NK-92 treated with Interleukin-12 subunit alpha and Interleukin-12 subunit beta, amount 100 ng/mL, for 24 hours (cell line): ENCODE results near the gene ATP2C1.

Source experiments
- DNase-seq: peaks from one replicate; lab custom pipeline; 2025; lab: John Stamatoyannopoulos, UW

Gene ATP2C1

DNA sequence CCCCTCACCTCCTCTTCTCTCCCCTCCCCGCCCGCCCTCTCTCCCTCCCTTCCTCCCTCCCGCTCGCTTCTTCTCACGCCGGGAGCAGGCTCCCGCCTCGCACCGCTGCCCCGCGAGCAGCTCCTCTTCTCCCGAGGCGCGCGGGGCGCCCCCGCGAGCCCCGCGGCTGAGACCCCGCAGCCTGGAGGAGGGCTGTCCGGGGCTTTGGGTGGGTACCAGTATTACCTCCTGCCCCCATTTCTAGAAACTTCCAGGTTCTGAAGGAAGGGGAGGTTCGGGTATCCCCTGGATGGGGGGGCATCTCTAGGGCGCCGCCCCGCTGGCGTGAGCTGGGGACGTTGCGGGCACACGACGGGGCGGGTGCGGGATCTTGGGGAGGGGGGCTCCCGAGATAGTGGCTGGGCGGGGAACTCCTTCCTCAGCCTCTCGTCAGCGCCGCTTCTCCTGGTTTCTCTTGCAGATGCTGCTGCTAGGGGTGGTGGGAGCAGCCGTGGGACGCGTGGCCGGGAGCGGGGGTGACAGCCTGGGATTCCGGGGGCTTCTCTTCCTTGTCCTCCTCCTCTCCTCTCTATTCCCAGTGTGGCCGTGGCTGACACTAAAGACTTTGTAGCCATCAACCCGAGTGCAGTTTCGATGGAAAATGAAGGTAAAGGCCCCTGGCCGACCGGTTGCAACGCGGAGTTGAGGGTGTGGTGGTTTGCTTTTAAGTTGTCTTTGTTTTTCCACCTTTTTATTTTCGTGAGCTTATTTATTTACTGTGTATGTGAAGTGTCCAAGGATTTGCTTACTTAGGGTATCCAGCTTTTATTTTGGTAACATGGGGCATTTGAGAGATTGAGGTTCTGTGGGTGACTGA lies 474 bp downstream of the ATP2C1 start:
- peak; percentile 47 for DNase-seq

DNA sequence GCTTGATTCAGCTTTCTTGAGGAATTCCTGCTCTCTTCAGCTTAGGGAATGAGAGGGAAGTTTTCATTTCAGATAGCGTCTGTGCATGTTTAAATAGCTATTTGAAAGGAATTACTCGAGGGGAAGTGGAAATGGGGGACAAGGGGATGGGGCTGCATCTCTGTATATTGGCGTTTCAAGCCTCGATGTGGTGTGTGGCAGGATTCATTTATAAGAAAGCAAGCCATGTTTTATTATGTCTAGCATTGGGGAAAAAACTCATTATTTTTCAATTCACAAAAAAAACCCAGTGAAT lies 1.0 kb downstream of the ATP2C1 start:
- no peak for DNase-seq

DNA sequence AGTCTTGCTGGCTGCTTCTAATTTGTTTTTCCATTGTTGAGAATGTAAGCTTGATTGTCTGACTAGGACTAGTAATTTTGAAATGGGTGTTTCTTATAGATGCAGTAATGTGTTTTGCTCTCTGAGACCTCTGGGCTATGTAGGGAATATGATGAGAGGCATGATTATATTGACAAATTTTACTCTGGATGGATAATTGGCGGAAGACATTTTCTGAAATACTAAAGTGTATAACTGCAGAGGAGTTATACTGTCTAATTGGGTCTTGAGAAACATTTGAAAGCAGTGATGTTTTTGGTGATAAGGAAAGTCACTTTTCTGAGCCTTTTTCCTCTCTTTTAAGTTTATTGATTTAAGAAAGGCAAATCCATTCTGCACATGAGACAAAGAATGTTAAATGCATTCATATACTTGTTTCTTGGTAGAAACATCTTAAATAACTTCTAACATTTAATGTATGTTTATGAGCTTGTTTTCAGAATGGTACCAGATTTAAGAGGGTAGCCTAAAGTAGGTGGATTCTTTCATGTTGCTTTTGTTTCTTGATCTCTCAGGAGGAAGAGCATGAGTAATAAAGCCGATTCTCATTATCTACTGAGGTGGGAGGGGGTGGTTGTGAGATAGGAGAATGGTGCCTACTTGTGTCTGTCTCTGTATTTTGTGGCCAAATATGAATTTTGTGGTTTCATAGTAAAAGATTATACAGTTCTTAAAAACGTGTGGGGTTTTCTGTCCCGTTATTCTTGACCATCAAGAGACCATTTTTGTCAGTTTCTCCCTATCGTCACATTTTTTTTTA lies 2.0 kb downstream of the ATP2C1 start:
- no peak for DNase-seq

GRCh38 chr3:130897316-130897715 lies 3.4 kb downstream of the ATP2C1 start:
- no peak for DNase-seq

- no peak for DNase-seq
These were observed 7.1 kb downstream of the ATP2C1 start for GRCh38 chr3:130900959-130901358.

DNA sequence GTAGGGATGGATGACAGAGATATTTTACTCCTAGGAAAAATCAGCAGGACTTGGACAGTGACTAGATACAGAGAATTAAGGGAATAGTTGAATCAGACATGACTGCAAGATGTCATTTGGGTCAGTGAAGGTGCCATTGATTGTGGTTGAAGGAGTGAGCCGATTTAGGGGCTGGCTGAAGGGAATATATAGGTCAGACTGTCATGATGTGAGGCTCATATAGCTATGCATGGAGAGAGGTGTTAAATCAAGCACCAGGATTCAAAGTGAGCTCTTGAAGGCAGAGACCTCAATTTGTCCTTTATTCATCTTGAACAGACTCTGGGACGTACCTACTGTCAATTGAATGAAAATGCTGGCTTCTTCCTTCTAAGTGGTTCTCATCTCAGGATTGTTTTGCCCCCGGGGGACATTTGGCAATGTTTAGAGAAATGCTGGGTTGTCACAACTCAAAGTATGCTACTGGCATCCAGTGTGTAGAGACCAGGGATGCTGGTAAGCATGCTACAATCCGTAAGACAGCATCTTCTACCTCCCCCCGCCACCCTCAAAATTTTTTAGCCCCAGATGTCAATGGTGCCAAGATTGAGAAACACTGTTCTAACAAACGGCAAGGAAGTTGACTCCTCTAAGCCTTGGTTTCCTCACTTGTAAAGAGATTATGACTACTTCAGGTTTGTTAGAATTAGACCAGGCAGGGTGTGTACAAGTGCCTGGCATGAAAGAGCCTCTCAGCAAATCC lies 7.8 kb downstream of the ATP2C1 start:
- DNase-seq: no peak

DNA sequence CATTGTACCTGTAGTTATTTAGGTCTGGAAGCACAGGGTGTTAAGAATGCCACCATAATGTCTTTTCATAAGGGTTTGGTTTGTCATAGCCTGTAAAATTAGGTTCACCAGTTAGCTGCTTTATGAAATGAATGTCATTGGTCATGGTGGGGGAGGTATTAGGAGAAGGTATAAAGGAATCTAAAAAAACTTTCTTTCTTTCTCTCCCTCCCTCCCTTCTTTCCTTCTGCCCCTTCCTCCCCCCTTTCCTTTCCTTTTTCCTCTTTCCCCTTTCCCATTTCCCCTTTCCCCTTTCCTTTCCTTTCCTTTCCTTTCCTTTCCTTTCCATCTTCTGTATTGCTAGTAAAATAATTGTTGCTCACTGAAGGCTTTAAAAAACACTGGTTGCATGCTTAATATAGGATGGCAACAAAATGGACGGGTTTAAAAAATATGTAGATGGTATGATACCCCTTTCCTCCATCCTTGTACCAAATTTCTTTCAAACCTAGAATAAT lies 9.6 kb downstream of the ATP2C1 start:
- DNase-seq: no peak

DNA sequence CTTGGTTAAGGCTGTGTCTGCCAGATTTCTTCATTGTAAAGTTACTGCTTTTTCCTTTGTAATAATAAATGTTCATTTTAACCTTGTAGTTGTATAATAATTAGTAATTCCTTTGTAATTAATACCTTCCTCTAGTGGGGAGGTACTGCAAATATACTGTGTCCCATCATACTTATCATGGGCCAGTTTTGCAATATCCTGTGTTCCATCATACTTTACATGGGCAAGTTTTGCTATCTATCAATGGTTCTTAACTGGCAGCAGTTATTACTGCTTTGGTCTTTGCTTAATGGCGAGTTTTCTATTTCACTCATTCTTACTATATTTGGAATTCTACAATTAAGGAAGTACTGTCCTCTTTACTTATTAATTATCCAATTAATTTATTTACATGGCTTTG lies 10.6 kb downstream of the ATP2C1 start:
- no peak for DNase-seq

DNA sequence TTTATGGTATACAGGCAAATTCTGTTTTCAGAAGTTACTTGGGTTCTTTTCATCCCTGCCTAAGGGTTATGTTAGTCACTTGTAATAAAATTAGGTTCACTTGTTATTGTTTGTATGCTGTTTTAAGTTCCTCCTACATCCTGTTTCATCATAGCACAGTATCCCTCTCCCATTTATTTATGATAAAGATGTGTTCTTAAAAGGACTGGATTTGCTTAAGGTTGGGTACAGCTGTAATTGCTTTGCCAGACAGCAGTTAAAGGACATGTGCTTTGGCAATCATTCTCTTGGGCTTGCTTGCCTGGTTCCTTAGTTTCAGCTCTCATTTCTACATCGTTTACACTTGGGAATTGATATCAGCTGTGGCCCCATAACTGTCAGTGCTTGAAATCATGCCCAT lies 11.7 kb downstream of the ATP2C1 start:
- DNase-seq: no peak

DNA sequence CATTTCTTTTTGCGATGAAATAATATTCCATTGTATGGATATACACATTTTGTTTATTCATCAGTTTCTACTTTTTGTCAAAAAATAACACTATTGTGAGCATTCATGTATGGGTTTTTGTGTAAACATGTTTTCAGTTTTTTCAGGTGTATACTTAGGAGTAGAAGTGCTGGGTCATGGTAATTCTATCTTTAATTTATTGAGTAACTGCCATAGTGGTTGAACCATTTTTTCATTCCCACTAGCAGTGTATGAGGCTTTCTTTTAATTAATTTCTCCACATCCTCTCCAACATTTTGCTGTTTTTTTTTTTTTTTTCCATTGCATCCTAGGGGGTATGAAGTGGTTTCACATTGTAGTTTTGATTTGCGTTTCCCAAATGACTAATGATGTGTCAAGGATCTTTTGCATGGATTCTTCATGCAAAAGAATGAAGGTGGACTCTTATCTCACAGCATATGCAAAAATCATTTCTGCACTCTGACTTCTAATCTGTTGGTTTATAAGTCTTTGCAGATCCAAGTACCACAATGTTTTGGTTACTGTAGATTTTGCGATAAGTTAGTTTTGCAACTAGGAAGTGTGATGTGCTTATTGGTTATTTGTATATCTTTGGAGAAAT lies 12.6 kb downstream of the ATP2C1 start:
- no peak for DNase-seq

DNA sequence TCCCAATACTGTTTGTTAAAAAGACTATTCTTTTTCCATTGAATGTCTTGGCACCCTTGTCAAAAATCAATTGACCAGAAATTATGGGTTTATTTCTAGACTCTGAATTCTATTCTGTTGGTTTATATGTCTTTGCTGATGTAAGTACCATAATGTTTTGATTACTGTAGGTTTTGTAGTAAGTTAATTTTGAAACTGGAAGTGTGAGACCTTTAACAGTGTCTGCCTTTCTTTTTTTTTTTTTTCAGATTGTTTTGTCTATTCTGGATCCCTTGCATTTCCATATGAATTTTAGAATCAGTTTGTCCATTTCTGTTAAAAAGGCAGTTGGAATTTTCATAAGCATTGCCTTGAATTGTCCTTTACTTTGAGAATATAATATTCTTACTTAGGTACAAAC lies 13.6 kb downstream of the ATP2C1 start:
- no peak for DNase-seq

- DNase-seq: no peak
These were observed 14.1 kb downstream of the ATP2C1 start for GRCh38 chr3:130907966-130908365.

GRCh38 chr3:130915567-130916292 lies 21.8 kb downstream of the ATP2C1 start:
- DNase-seq: no peak

- no peak for DNase-seq
These were observed 22.8 kb downstream of the ATP2C1 start for GRCh38 chr3:130916507-130917167.

- no peak for DNase-seq
These were observed 24.4 kb downstream of the ATP2C1 start for GRCh38 chr3:130918328-130918727.

- DNase-seq: no peak
These were observed 31.7 kb downstream of the ATP2C1 start for GRCh38 chr3:130925628-130926027.

DNA sequence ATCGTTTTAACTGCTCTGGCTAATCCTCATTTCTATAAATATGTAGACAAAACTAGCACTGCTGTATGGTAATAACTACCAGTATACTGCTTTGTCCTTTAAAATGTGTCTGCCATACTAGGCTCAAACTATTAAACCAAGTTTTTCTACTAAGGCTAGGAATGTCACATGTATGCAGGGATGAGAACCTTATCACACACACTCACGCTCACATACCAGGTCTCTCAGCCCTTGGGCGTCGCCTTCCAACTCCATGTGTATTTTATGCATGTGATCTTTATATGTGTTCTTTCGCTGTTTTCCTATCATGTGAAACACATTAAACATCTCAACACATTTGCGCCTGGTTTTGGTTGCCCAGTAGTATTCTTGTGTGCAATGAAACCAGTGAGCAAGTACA lies 32.6 kb downstream of the ATP2C1 start:
- DNase-seq: no peak

- DNase-seq: no peak
These were observed 35.9 kb downstream of the ATP2C1 start for GRCh38 chr3:130929804-130930203.

- no peak for DNase-seq
These were observed 39.1 kb downstream of the ATP2C1 start for GRCh38 chr3:130932979-130933378.

GRCh38 chr3:130933801-130934345 lies 40.0 kb downstream of the ATP2C1 start:
- no peak for DNase-seq
